Hindlimb muscle (tissue), 1 donor: Measurements from ENCODE around the gene ICA1. TPM values are rescaled to one million over a fixed set of nuclear protein-coding genes. Genes with fewer than 3 reads are reported as not detected.
"Not testable (repeated sequence)": the region's sequence is repeated elsewhere in the genome, so short reads cannot be mapped to it uniquely, and the experiment has no call there.

ENCODE experiments used
- DNase-seq: peaks from one replicate; pipeline ENCODE4 v3.0.0-alpha.2; 2013
- polyA plus RNA-seq: library from polyadenylated mRNA; unstranded; fragments of 120-200 nt; gene quantifications from one replicate; pipeline ENCODE4 v1.2.1, GENCODE V29; 2013; ENCODE audit not compliant: insufficient read length

ICA1 gene
- polyA plus RNA-seq, 1 donor = 5.5 TPM

- DNase-seq = no peak
Observed at GRCh38 chr7:8128449-8129317, 133.3 kb downstream of the ICA1 start.

GRCh38 chr7:8126601-8127167, 135.3 kb downstream of the ICA1 start:
- no peak for DNase-seq

GRCh38 chr7:8125680-8126444, 136.1 kb downstream of the ICA1 start:
- DNase-seq = no peak

- no peak for DNase-seq
Observed at GRCh38 chr7:8121243-8121642, 140.7 kb downstream of the ICA1 start.

- DNase-seq = no peak
Observed at GRCh38 chr7:8120390-8121058, 141.4 kb downstream of the ICA1 start.

GRCh38 chr7:8119262-8119661, 142.7 kb downstream of the ICA1 start:
- DNase-seq = peak; percentile 37

GRCh38 chr7:8117195-8117594, 144.8 kb downstream of the ICA1 start:
- DNase-seq = no peak

- no peak for DNase-seq
Observed at GRCh38 chr7:8115547-8116402, 146.2 kb downstream of the ICA1 start.

GRCh38 chr7:8114175-8114574, 147.8 kb downstream of the ICA1 start:
- no peak for DNase-seq

- no peak for DNase-seq
Observed at GRCh38 chr7:8113184-8113583, 148.8 kb downstream of the ICA1 start.

- no peak for DNase-seq
Observed at GRCh38 chr7:8112685-8113084, 149.3 kb downstream of the ICA1 start.

- no peak for DNase-seq
Observed at GRCh38 chr7:8111282-8111960, 150.5 kb downstream of the ICA1 start.

- DNase-seq = no peak
Observed at GRCh38 chr7:8109196-8110022, 152.6 kb downstream of the ICA1 start.

- DNase-seq = no peak
Observed at GRCh38 chr7:8105449-8106095, 156.4 kb downstream of the ICA1 start.

- DNase-seq = no peak
Observed at GRCh38 chr7:8103282-8103681, 158.7 kb downstream of the ICA1 start.

GRCh38 chr7:8101292-8101691, 160.7 kb downstream of the ICA1 start:
- not testable (repeated sequence) for DNase-seq

- DNase-seq = no peak
Observed at GRCh38 chr7:8094164-8095140, 167.5 kb downstream of the ICA1 start.

GRCh38 chr7:8092140-8092539, 169.8 kb downstream of the ICA1 start:
- no peak for DNase-seq
